ENCODE data around the gene VSIG10. TPM values are rescaled to one million over a fixed set of nuclear protein-coding genes. Genes with fewer than 3 reads are reported as not detected.

VSIG10 gene, protein sequence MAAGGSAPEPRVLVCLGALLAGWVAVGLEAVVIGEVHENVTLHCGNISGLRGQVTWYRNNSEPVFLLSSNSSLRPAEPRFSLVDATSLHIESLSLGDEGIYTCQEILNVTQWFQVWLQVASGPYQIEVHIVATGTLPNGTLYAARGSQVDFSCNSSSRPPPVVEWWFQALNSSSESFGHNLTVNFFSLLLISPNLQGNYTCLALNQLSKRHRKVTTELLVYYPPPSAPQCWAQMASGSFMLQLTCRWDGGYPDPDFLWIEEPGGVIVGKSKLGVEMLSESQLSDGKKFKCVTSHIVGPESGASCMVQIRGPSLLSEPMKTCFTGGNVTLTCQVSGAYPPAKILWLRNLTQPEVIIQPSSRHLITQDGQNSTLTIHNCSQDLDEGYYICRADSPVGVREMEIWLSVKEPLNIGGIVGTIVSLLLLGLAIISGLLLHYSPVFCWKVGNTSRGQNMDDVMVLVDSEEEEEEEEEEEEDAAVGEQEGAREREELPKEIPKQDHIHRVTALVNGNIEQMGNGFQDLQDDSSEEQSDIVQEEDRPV
- total RNA-seq (10 to 100 TPM; 15.7 to 22.5 TPM), polyA plus RNA-seq (ENCODE audit: insufficient read length in 2 of 2) (10 to 100 TPM; 15.9 to 20.7 TPM)
- long read RNA-seq, donor 1, transcript VSIG10-213 (1 exons, 418 nt), result major isoform, 6 of 1,182 reads
- long read RNA-seq, donor 1, partial matches to known transcripts, result 1,074 of 1,182 reads
- long read RNA-seq, donor 1, other reads (novel, unspliced or antisense), result 100 of 1,182 reads
- long read RNA-seq, donor 2, partial matches to known transcripts, result 0 of 4 reads
- long read RNA-seq, donor 2, other reads (novel, unspliced or antisense), result 0 of 4 reads
- long read RNA-seq, donor 3, partial matches to known transcripts, result 50 of 579 reads
- long read RNA-seq, donor 3, other reads (novel, unspliced or antisense), result 527 of 579 reads
- long read RNA-seq, donor 4, transcript VSIG10-213 (1 exons, 418 nt), result major isoform, 6 of 872 reads
- long read RNA-seq, donor 4, partial matches to known transcripts, result 72 of 872 reads
- long read RNA-seq, donor 4, other reads (novel, unspliced or antisense), result 791 of 872 reads

DNA sequence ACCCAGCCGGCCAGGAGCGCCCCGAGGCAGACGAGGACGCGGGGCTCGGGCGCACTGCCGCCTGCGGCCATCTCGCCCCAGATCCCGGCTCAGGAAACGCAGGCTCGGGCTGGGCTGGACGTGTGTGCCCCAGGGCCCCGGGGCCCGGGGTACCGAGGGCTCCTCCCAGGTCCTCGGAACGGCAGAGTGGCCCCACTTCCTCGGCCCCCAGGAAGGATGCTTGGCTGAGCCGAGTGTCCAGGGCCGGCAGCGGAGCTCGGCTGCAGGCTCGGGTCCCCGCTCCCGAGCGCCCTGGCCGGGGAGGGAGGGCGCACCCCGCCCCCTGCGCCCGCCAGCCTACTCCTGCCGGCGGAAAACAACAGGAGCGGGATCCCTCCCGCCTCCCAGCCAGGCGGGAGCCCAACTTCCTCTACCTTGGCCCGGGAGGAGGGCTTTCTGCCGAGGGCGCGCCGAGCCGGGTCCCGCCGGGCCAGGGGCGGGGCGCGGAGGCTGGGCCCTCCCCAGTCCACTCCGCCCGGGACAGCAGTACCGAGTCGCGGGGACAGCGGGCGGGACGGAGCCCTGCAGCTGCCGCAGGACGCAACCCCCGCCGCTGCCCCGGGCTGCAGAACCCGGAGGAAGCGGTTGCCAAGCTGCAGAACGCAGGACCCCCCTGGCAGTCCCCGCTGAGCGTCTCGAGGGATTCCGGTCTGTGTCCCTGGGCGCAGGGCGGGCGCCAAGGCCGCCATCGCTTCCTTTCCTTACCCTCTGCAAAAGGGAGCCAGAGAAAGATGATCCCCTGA is at the start of gene VSIG10:
VSIG10 (minus strand) TSS at position 411 of the 782 bp plus-strand sequence; CDS start at position 71, 340 bp downstream.
- WGBS (ENCODE audit: insufficient coverage), result under 1% methylated on average over 75 of the region's 75 CpGs
- Histone ChIP-seq H3K4me3 (ENCODE audit: low read depth, low read length) (peak within 1 kb of the TSS; percentile 55), H3K4me1 (ENCODE audit: control insufficient read depth, insufficient read depth, low read length) (peaks cover 21% of the 10 kb centered on the region), H3K9me3 (ENCODE audit: control insufficient read depth, insufficient read depth, low read length) (no peaks in the 10 kb centered on the region), H3K27ac (ENCODE audit: low read depth, low read length) (peak within 1 kb of the TSS; percentile 57), H3K36me3 (ENCODE audit: control insufficient read depth, insufficient read depth, low read length) (no peaks in the 10 kb centered on the region), H3K27me3 (ENCODE audit: control insufficient read depth, insufficient read depth, low read length) (peaks cover 7% of the 10 kb centered on the region)
- DNase-seq (ENCODE audit: low read depth in 4 of 6, low spot score in 6 of 6), result peak in 4 of 6 donors; percentile 43 to 76 (median 56)

DNA sequence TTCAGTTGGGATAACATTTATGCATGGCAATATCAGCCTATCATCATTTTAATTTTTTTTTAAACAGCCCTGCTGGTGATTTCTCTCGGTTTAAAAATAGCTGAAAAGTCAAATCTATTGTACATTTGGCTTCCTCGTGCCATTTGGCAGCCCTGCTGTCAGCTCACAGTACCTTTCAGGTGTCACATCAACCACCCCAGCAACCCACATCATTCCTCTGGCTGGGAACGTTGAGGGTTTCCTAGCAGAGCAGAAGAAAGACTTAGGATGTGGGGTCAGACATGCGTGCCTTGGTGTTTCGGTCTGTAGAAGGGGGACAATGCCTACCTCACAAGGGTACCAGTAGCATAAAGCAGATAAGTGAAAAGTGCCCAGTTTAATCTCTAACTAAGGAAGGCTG is 47.9 kb upstream of the VSIG10 start:
- H3K4me1 ChIP-seq (ENCODE audit: control insufficient read depth, insufficient read depth, low read length), result no peaks in the 10 kb centered on the region
- no peaks in the 10 kb centered on the region for H3K27me3 ChIP-seq (ENCODE audit: control insufficient read depth, insufficient read depth, low read length)
- H3K4me3 ChIP-seq (ENCODE audit: low read depth, low read length), result no peak overlapping the region
- no peaks in the 10 kb centered on the region for H3K9me3 ChIP-seq (ENCODE audit: control insufficient read depth, insufficient read depth, low read length)
- no peak overlapping the region for H3K27ac ChIP-seq (ENCODE audit: low read depth, low read length)
- peaks cover 37% of the 10 kb centered on the region for H3K36me3 ChIP-seq (ENCODE audit: control insufficient read depth, insufficient read depth, low read length)
- 77% methylated on average over 4 of the region's 5 CpGs for WGBS (ENCODE audit: insufficient coverage)
- DNase-seq (ENCODE audit: low read depth in 4 of 6, low spot score in 6 of 6), result no peak

DNA sequence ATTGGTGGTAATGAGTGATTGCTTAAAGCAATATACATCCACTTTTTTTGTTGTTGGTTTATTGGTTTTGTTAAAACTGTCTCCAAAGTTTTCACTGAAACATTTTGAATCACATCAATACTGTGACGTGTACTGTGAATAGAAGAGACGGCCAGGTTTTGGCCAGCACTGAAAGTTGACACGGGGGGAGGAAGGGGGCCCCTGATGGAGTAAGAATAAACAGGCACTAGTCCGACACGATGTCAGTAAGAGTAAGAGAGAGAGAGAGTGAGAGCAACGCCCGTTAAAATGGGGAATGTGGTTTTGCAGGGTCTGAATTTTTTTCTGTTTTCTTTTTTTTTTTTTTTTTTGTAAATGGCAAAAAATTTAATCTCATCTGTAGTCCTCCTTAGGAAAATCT is 46.8 kb upstream of the VSIG10 start:
- H3K9me3 ChIP-seq (ENCODE audit: control insufficient read depth, insufficient read depth, low read length), result no peaks in the 10 kb centered on the region
- H3K4me1 ChIP-seq (ENCODE audit: control insufficient read depth, insufficient read depth, low read length), result no peaks in the 10 kb centered on the region
- H3K36me3 ChIP-seq (ENCODE audit: control insufficient read depth, insufficient read depth, low read length), result peaks cover 39% of the 10 kb centered on the region
- WGBS (ENCODE audit: insufficient coverage), result 67% methylated on average over 2 of the region's 7 CpGs
- no peak for DNase-seq (ENCODE audit: low read depth in 4 of 6, low spot score in 6 of 6)
- H3K27me3 ChIP-seq (ENCODE audit: control insufficient read depth, insufficient read depth, low read length), result no peaks in the 10 kb centered on the region
- H3K4me3 ChIP-seq (ENCODE audit: low read depth, low read length), result no peak overlapping the region
- no peak overlapping the region for H3K27ac ChIP-seq (ENCODE audit: low read depth, low read length)

DNA sequence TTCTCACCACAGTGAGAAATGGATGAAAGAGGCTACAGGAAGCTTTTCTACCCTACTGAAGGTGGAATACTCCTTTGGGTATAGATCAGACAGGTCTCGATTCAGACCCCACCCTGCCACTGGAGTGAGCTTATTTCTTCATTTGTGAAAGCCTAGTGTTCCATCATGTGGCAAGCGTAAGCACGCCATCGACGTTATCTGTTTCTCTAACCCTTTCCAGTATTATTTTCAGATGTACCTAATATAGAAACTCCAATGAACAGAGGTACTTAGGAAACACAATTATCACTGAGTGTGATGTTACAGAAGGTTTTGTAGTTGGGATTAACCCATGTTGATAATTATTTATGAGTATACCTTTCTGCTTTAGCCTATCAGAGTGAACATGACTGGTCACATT is 44.5 kb upstream of the VSIG10 start:
- WGBS (ENCODE audit: insufficient coverage), result no CpG with 5 or more reads among the region's 5 CpGs
- no peak for DNase-seq (ENCODE audit: low read depth in 4 of 6, low spot score in 6 of 6)
- Histone ChIP-seq H3K27ac (ENCODE audit: low read depth, low read length) (no peak overlapping the region), H3K4me1 (ENCODE audit: control insufficient read depth, insufficient read depth, low read length) (no peaks in the 10 kb centered on the region), H3K36me3 (ENCODE audit: control insufficient read depth, insufficient read depth, low read length) (peaks cover 59% of the 10 kb centered on the region), H3K4me3 (ENCODE audit: low read depth, low read length) (no peak overlapping the region), H3K9me3 (ENCODE audit: control insufficient read depth, insufficient read depth, low read length) (no peaks in the 10 kb centered on the region), H3K27me3 (ENCODE audit: control insufficient read depth, insufficient read depth, low read length) (no peaks in the 10 kb centered on the region)

DNA sequence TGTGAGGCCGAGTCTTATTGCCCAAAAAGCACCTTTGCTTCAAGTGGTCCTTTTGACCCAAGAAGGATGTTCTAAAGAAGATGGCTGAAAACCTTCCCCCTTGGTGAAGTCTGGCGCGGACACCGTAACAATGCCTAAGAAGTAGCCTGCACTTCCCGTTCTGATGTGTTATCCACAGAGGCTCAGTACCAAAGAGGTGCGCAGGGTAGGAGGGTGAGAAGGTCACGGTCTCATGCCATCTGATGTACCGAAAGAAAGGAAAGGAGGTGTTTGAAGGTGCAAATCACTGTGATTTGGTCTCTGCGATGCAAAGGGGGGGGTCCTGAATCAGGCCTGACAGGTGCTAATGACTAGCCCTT is 42.0 kb upstream of the VSIG10 start:
- Histone ChIP-seq H3K27ac (ENCODE audit: low read depth, low read length) (no peak overlapping the region), H3K9me3 (ENCODE audit: control insufficient read depth, insufficient read depth, low read length) (no peaks in the 10 kb centered on the region), H3K4me3 (ENCODE audit: low read depth, low read length) (no peak overlapping the region), H3K36me3 (ENCODE audit: control insufficient read depth, insufficient read depth, low read length) (peaks cover 67% of the 10 kb centered on the region), H3K4me1 (ENCODE audit: control insufficient read depth, insufficient read depth, low read length) (no peaks in the 10 kb centered on the region), H3K27me3 (ENCODE audit: control insufficient read depth, insufficient read depth, low read length) (no peaks in the 10 kb centered on the region)
- no peak for DNase-seq (ENCODE audit: low read depth in 4 of 6, low spot score in 6 of 6)
- 76% methylated on average over 8 of the region's 9 CpGs for WGBS (ENCODE audit: insufficient coverage)

DNA sequence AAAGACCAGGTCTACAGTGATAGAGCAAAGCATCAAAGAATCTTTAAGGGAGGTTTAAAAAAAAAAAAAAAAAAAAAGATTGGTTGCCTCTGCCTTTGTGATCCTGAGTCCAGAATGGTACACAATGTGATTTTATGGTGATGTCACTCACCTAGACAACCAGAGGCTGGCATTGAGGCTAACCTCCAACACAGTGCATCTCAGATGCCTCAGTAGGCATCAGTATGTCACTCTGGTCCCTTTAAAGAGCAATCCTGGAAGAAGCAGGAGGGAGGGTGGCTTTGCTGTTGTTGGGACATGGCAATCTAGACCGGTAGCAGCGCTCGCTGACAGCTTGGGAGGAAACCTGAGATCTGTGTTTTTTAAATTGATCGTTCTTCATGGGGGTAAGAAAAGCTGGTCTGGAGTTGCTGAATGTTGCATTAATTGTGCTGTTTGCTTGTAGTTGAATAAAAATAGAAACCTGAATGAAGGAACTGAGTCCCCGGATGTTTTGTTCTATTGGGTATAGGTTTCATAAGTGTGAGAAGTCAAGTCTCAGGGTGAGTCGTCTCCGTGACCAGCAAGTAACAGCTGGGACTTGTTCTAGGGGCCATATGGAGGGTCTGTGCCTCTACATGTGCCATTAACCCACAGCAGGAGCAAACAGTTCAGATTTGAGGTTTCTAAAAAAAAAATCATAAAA is 41.4 kb upstream of the VSIG10 start:
- H3K27me3 ChIP-seq (ENCODE audit: control insufficient read depth, insufficient read depth, low read length), result no peaks in the 10 kb centered on the region
- no peak overlapping the region for H3K4me3 ChIP-seq (ENCODE audit: low read depth, low read length)
- H3K27ac ChIP-seq (ENCODE audit: low read depth, low read length), result no peak overlapping the region
- peaks cover 69% of the 10 kb centered on the region for H3K36me3 ChIP-seq (ENCODE audit: control insufficient read depth, insufficient read depth, low read length)
- 83% methylated on average over 7 of the region's 7 CpGs for WGBS (ENCODE audit: insufficient coverage)
- no peaks in the 10 kb centered on the region for H3K4me1 ChIP-seq (ENCODE audit: control insufficient read depth, insufficient read depth, low read length)
- H3K9me3 ChIP-seq (ENCODE audit: control insufficient read depth, insufficient read depth, low read length), result no peaks in the 10 kb centered on the region
- no peak for DNase-seq (ENCODE audit: low read depth in 4 of 6, low spot score in 6 of 6)

DNA sequence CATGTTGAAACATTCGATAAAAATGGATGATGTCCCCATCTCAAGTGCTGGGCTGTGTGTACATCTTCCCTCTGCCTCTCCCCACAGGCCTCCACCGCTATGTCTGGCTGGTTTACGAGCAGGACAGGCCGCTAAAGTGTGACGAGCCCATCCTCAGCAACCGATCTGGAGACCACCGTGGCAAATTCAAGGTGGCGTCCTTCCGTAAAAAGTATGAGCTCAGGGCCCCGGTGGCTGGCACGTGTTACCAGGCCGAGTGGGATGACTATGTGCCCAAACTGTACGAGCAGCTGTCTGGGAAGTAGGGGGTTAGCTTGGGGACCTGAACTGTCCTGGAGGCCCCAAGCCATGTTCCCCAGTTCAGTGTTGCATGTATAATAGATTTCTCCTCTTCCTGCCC is 40.7 kb upstream of the VSIG10 start:
- H3K27me3 ChIP-seq (ENCODE audit: control insufficient read depth, insufficient read depth, low read length), result no peaks in the 10 kb centered on the region
- peaks cover 73% of the 10 kb centered on the region for H3K36me3 ChIP-seq (ENCODE audit: control insufficient read depth, insufficient read depth, low read length)
- 93% methylated on average over 13 of the region's 13 CpGs for WGBS (ENCODE audit: insufficient coverage)
- H3K9me3 ChIP-seq (ENCODE audit: control insufficient read depth, insufficient read depth, low read length), result no peaks in the 10 kb centered on the region
- no peak for DNase-seq (ENCODE audit: low read depth in 4 of 6, low spot score in 6 of 6)
- peaks cover 2% of the 10 kb centered on the region for H3K4me1 ChIP-seq (ENCODE audit: control insufficient read depth, insufficient read depth, low read length)
- no peak overlapping the region for H3K27ac ChIP-seq (ENCODE audit: low read depth, low read length)
- no peak overlapping the region for H3K4me3 ChIP-seq (ENCODE audit: low read depth, low read length)

DNA sequence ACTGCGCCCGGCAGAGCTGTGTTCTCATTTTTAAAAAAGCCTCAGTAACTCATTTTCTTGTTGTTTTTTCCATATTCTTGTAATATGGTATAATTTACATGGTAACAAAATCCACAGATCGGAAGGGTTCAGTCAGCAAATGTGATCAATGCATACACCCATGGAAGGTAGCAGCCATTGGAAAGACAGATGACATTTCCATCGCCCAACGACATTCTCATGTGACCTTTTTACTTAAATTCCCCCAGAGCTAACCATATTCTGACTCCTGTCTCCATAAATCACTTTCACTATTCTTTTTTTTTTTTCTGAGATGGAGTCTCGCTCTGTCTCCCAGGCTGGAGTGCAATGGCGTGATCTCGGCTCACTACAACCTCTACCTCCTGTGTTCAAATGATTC is 37.0 kb upstream of the VSIG10 start:
- Histone ChIP-seq H3K4me3 (ENCODE audit: low read depth, low read length) (no peak overlapping the region), H3K4me1 (ENCODE audit: control insufficient read depth, insufficient read depth, low read length) (peaks cover 30% of the 10 kb centered on the region), H3K27ac (ENCODE audit: low read depth, low read length) (no peak overlapping the region), H3K9me3 (ENCODE audit: control insufficient read depth, insufficient read depth, low read length) (no peaks in the 10 kb centered on the region), H3K36me3 (ENCODE audit: control insufficient read depth, insufficient read depth, low read length) (peaks cover 69% of the 10 kb centered on the region), H3K27me3 (ENCODE audit: control insufficient read depth, insufficient read depth, low read length) (no peaks in the 10 kb centered on the region)
- no peak for DNase-seq (ENCODE audit: low read depth in 4 of 6, low spot score in 6 of 6)
- 100% methylated on average over 3 of the region's 8 CpGs for WGBS (ENCODE audit: insufficient coverage)

All from spinal cord (tissue), 10 donors.